RWPE1 (cell line): Measurements from ENCODE around the gene LMO2.

Experiments
- CTCF ChIA-PET: fragments of 350-600 bp; sonication (Branson Sonifier 250); formaldehyde crosslinking; extraction: SDS; loops from one replicate; lab custom pipeline; 2021; lab: Yijun Ruan, JAX
- POLR2A ChIA-PET: fragments of 400-600 bp; formaldehyde crosslinking; extraction: SDS; loops from one replicate; lab custom pipeline; 2020; ENCODE audit warnings: antibody characterized with exemption; ENCODE audit not compliant: low non-redundant PET; lab: Yijun Ruan, JAX
- DNase-seq: peaks from one replicate; pipeline ENCODE4 v3.0.0; 2012; ENCODE audit warnings: low spot score
- H3K27ac ChIP-seq: fragments of 450-650 bp; 2 replicates; pipeline ENCODE4 v1.5.1; 2017
- CTCF ChIP-seq: fragments of 450-650 bp; conservative IDR thresholded peaks from 2 replicates; pipeline ENCODE4 v1.5.1; 2017; ENCODE audit warnings: low read depth, mild to moderate bottlenecking

The LMO2 gene

GRCh38 chr11:33893711-33894397 is 2.0 kb upstream of the LMO2 start:
- no peak for TF ChIP-seq CTCF
- H3K27ac ChIP-seq: no peak overlapping the region
- CTCF ChIA-PET: no interaction called here
- POLR2A ChIA-PET: interaction anchor here (0.6 kb wide), 1 partner anchor 18 kb away, joined by 3 read pairs; no protein-coding TSS in a partner anchor
- no peak for DNase-seq

- CTCF ChIA-PET: interaction anchor here (1.3 kb wide), 1 partner anchor 35 kb away, joined by 4 read pairs; no protein-coding TSS in a partner anchor
- POLR2A ChIA-PET: interaction anchor here (0.6 kb wide), 1 partner anchor 18 kb away, joined by 3 read pairs; no protein-coding TSS in a partner anchor
- no peak for TF ChIP-seq CTCF
- DNase-seq: no peak
- H3K27ac ChIP-seq: no peak overlapping the region
These were observed 1.2 kb upstream of the LMO2 start for GRCh38 chr11:33892906-33893594.

DNA sequence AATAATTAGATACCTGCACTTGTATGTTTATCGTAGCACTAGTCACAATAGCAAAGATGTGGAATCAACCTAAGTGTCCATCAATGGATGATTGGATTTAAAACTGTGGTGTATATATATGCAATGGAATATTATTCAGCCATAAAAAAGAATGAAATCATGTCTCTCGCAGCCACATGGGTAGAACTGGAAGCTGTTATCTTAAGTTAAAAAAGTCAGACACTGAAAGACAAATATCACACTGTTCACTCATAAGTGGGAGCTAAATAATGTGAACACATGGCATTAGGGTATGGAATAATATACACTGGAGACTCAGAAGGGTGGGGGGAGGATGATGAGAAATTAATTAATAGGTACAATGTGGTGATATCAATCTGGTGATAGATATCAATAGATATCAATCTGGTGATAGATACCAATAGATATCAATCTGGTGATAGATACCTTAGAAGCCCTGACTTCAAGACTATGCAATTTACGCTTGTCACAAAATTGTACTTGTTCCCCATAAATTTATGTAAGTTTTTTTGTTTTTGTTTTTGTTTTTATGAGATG is 2.0 kb downstream of the LMO2 start:
- ChIA-PET POLR2A (no interaction called here), CTCF (no interaction called here)
- DNase-seq: no peak
- TF ChIP-seq CTCF: no peak
- H3K27ac ChIP-seq: no peak overlapping the region

GRCh38 chr11:33889296-33889695 is 2.6 kb downstream of the LMO2 start:
- DNase-seq: no peak
- ChIA-PET POLR2A (no interaction called here), CTCF (interaction anchor here (0.6 kb wide), 1 partner anchor 9 kb away, joined by 3 read pairs; no protein-coding TSS in a partner anchor)
- no peak overlapping the region for H3K27ac ChIP-seq
- TF ChIP-seq CTCF: no peak

DNA sequence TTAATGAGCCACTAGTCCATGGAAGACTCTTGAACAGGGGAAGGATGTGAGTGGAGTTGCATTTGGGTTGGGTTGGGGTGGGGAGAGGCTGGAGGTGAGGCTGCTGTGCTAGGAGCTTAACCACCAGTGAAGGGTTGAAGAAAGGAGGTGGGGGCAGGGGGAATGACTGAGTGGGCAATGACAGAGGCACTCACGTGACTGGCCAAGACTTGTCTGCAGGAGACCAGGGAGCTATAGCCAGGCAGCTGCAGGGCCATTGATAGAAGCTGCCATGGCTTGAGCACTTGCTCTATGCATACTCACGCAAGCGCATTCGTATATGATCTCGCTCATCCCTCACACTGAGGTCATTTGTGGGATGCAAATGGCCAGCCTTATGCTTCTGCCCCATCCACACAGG is 4.0 kb downstream of the LMO2 start:
- ChIA-PET POLR2A (no interaction called here), CTCF (no interaction called here)
- DNase-seq: no peak
- no peak for TF ChIP-seq CTCF
- no peak overlapping the region for H3K27ac ChIP-seq

DNA sequence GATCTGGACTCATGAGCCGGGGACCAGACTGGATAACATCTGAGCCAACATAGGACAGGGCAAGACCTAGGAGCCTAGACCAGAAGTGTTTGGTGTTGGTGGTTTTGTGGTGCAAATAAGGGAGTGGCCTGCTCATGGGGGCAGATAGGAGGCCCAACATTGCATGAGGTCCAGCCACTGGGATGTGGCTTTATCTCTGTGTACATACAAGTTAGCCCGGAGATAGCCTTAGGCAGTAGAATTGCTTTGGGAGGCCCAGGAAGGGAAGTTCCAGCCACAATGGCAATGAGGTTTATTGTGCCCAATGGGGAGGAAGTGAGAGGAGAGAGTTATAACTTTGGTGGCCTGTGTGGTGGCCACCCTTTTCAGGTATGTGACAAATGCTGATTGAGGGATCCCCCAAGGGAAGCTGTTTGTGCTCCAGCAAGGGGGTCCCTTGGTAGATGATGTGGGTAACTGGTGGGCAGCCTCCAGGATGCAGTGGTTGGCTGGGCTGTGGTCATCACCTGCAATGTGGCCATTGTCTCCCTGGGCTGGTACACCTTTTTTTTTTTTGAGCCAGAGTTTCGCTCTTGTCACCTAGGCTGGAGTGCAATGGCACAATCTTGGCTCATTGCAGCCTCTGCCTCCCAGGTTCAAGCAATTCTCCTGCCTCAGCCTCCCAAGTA is 6.4 kb downstream of the LMO2 start:
- POLR2A ChIA-PET: no interaction called here

More for the DNA sequence above, 6.4 kb downstream of the LMO2 start:
- H3K27ac ChIP-seq: no peak overlapping the region
- no peak for TF ChIP-seq CTCF
- DNase-seq: no peak
- CTCF ChIA-PET: no interaction called here
